SK-N-SH (cell line): ENCODE measurements around the gene APH1A. TPM values are rescaled to one million over a fixed set of nuclear protein-coding genes. Genes with fewer than 3 reads are reported as not detected.
A peak's percentile ranks its signal among the peaks of the same experiment; 100 is the strongest.
"Not testable (repeated sequence)": the region's sequence is repeated elsewhere in the genome, so short reads cannot be mapped to it uniquely, and the experiment has no call there.

Experiments
- CTCF ChIA-PET: fragments of 300-600, 350-600 bp; formaldehyde crosslinking; extraction: SDS; loops from one replicate; lab custom pipeline; 2021; lab: Yijun Ruan, JAX
- POLR2A ChIA-PET: fragments of 350-600 bp; sonication (Branson Sonifier 250); formaldehyde crosslinking; extraction: SDS; loops from one replicate; lab custom pipeline; 2020; ENCODE audit warnings: antibody characterized with exemption, inconsistent platforms; lab: Yijun Ruan, JAX
- DNase-seq: peaks from one replicate; pipeline ENCODE4 v3.0.0; 2012
- H2AFZ ChIP-seq: fragments of 200-600 bp; sonication (generic); 2 replicates; pipeline ENCODE4 v1.8.1; 2016; ENCODE audit warnings: antibody characterized with exemption, mild to moderate bottlenecking, low read depth
- H3F3A ChIP-seq: fragments of 200-600 bp; sonication (generic); replicated peaks from 2 replicates; pipeline ENCODE3; 2016; ENCODE audit warnings: antibody characterized with exemption, mild to moderate bottlenecking; ENCODE audit not compliant: insufficient read depth
- H3K27ac ChIP-seq, 2 experiments: fragments of 200-500 bp in 1 of 2; fragments of 200-600 bp in 1 of 2; sonication (Bioruptor generic) in 1 of 2; sonication (generic), shearing (Covaris generic) in 1 of 2; 2 replicates each; pipeline versions ENCODE4 v1.5.1 to v1.6.1; 2014 to 2016; ENCODE audit warnings: low read depth in 2 of 2, inconsistent platforms in 1 of 2, low read length in 1 of 2, mild to moderate bottlenecking in 1 of 2, mixed read lengths in 1 of 2
- H3K27me3 ChIP-seq: fragments of 200-600 bp; sonication (generic), shearing (Covaris generic); 2 replicates; pipeline ENCODE4 v1.6.1; 2016; ENCODE audit warnings: mixed run types; ENCODE audit not compliant: insufficient read depth
- H3K36me3 ChIP-seq, 2 experiments: fragments of 200-500 bp in 1 of 2; fragments of 200-600 bp in 1 of 2; sonication (Bioruptor generic) in 1 of 2; sonication (generic) in 1 of 2; replicated peaks in 1 of 2; 2 replicates each; pipeline versions ENCODE3 to v1.5.1; 2014 to 2016; ENCODE audit warnings: low read length in 1 of 2, mild to moderate bottlenecking in 1 of 2; ENCODE audit not compliant: insufficient read depth in 2 of 2, control insufficient read depth in 1 of 2
- H3K4me1 ChIP-seq, 2 experiments: fragments of 200-500 bp in 1 of 2; fragments of 200-600 bp in 1 of 2; sonication (Bioruptor generic) in 1 of 2; sonication (generic), shearing (Covaris generic) in 1 of 2; 2 replicates each; pipeline versions ENCODE4 v1.5.1 to v1.6.1; 2014 to 2016; ENCODE audit warnings: low read depth in 1 of 2, low read length in 1 of 2, mixed run types in 1 of 2; ENCODE audit not compliant: insufficient read depth in 2 of 2, control insufficient read depth in 1 of 2
- H3K4me2 ChIP-seq: fragments of 200-600 bp; sonication (generic), shearing (Covaris generic); 2 replicates; pipeline ENCODE4 v1.6.1; 2017; ENCODE audit warnings: mixed run types
- H3K4me3 ChIP-seq, 2 experiments: fragments of 200-500 bp in 1 of 2; fragments of 200-600 bp in 1 of 2; sonication (Bioruptor generic) in 1 of 2; sonication (generic), shearing (Covaris generic) in 1 of 2; 2 replicates each; pipeline versions ENCODE4 v1.5.1 to v1.8.1; 2014 to 2016; ENCODE audit warnings: low read depth in 2 of 2, inconsistent platforms in 1 of 2, low read length in 1 of 2, mild to moderate bottlenecking in 1 of 2, mixed read lengths in 1 of 2, moderate library complexity in 1 of 2
- H3K79me2 ChIP-seq: fragments of 200-600 bp; sonication (generic); 2 replicates; pipeline ENCODE4 v1.8.1; 2017; ENCODE audit warnings: mild to moderate bottlenecking; ENCODE audit not compliant: insufficient read depth
- H3K9ac ChIP-seq: fragments of 200-600 bp; sonication (generic); 2 replicates; pipeline ENCODE4 v1.6.1; 2017; ENCODE audit warnings: mixed run types
- H3K9me2 ChIP-seq: fragments of 200-600 bp; sonication (generic); 2 replicates; pipeline ENCODE4 v1.6.1; 2017; ENCODE audit warnings: mixed run types
- H3K9me3 ChIP-seq: fragments of 200-600 bp; sonication (generic); 2 replicates; pipeline ENCODE4 v1.6.1; 2017; ENCODE audit warnings: mixed run types, mild to moderate bottlenecking, moderate library complexity
- H4K20me1 ChIP-seq: fragments of 200-600 bp; sonication (generic); 2 replicates; pipeline ENCODE4 v1.6.1; 2017; ENCODE audit warnings: mild to moderate bottlenecking, mixed run types; ENCODE audit not compliant: insufficient read depth
- CHD2 ChIP-seq: fragments of 150-350 bp; IDR thresholded peaks from 2 replicates; pipeline ENCODE4 v1.6.1; 2018; ENCODE audit warnings: low read length; ENCODE audit not compliant: partially characterized antibody
- CTCF ChIP-seq: fragments of 200-600 bp; sonication (generic); IDR thresholded peaks from 2 replicates; pipeline ENCODE4 v1.6.1; 2017; ENCODE audit warnings: antibody characterized with exemption, mild to moderate bottlenecking, moderate library complexity
- EZH2phosphoT487 ChIP-seq: fragments of 200-600 bp; sonication (generic); IDR thresholded peaks from 2 replicates; pipeline ENCODE4 v1.6.1; 2017; ENCODE audit warnings: low read depth, mixed run types, mild to moderate bottlenecking, antibody characterized with exemption, moderate library complexity, borderline replicate concordance
- FOXJ3 ChIP-seq: sonication (generic); formaldehyde crosslinking; IDR thresholded peaks from 2 replicates; pipeline ENCODE4 v1.5.1; 2020; ENCODE audit warnings: mild to moderate bottlenecking, missing genetic modification reagents
- IRF3 ChIP-seq: fragments of 150-350 bp; IDR thresholded peaks from 2 replicates; pipeline ENCODE4 v1.6.1; 2016; ENCODE audit warnings: mild to moderate bottlenecking, low read depth, low read length
- JUND ChIP-seq: IDR thresholded peaks from 2 replicates; pipeline ENCODE4 v1.4.0; 2012
- MAX ChIP-seq: IDR thresholded peaks from 2 replicates; pipeline ENCODE4 v1.4.0; 2012; ENCODE audit warnings: low read depth
- MXI1 ChIP-seq: IDR thresholded peaks from 2 replicates; pipeline ENCODE4 v1.6.1; 2012; ENCODE audit warnings: mild to moderate bottlenecking, low read depth, low read length, improper control_type of control experiment
- NFIC ChIP-seq: IDR thresholded peaks from 2 replicates; pipeline ENCODE4 v1.4.0; 2012; ENCODE audit warnings: borderline replicate concordance
- NRF1 ChIP-seq: IDR thresholded peaks from 2 replicates; pipeline ENCODE4 v1.6.1; 2012; ENCODE audit warnings: low read depth, mild to moderate bottlenecking, low read length
- POLR2AphosphoS5 ChIP-seq: IDR thresholded peaks from 2 replicates; pipeline ENCODE4 v1.6.1; 2012; ENCODE audit warnings: low read depth, low read length
- RFX5 ChIP-seq: IDR thresholded peaks from 2 replicates; pipeline ENCODE4 v1.6.1; 2012; ENCODE audit warnings: mild to moderate bottlenecking, improper control_type of control experiment, low read length
- SIN3A ChIP-seq: IDR thresholded peaks from 2 replicates; pipeline ENCODE4 v1.6.1; 2012; ENCODE audit warnings: low read depth, mild to moderate bottlenecking, low read length, moderate library complexity, borderline replicate concordance
- SMC3 ChIP-seq: IDR thresholded peaks from 2 replicates; pipeline ENCODE4 v1.6.1; 2012; ENCODE audit warnings: low read depth, low read length, improper control_type of control experiment
- TEAD4 ChIP-seq: IDR thresholded peaks from 2 replicates; pipeline ENCODE4 v1.4.0; 2012; ENCODE audit warnings: mild to moderate bottlenecking, borderline replicate concordance; ENCODE audit not compliant: insufficient read depth
- USF1 ChIP-seq: IDR thresholded peaks from 2 replicates; pipeline ENCODE4 v1.4.0; 2012; ENCODE audit warnings: low read depth, borderline replicate concordance
- WGBS: methylation state at CpG from one replicate; pipeline ENCODE4 v1.1.6; 2017; ENCODE audit warnings: low lambda C conversion rate; 5-methylcytosine and 5-hydroxymethylcytosine counted together
- polyA plus RNA-seq, 3 experiments: library from polyadenylated mRNA; depleted of rRNA; stranded (reverse); fragments of >200 nt; gene quantifications; 2 replicates each; pipeline ENCODE4 v1.2.3, GENCODE V29; 2012

APH1A gene
- polyA plus RNA-seq, 1 of the 3 experiments (the other 2 are of a cell fraction) = 175 TPM

DNA sequence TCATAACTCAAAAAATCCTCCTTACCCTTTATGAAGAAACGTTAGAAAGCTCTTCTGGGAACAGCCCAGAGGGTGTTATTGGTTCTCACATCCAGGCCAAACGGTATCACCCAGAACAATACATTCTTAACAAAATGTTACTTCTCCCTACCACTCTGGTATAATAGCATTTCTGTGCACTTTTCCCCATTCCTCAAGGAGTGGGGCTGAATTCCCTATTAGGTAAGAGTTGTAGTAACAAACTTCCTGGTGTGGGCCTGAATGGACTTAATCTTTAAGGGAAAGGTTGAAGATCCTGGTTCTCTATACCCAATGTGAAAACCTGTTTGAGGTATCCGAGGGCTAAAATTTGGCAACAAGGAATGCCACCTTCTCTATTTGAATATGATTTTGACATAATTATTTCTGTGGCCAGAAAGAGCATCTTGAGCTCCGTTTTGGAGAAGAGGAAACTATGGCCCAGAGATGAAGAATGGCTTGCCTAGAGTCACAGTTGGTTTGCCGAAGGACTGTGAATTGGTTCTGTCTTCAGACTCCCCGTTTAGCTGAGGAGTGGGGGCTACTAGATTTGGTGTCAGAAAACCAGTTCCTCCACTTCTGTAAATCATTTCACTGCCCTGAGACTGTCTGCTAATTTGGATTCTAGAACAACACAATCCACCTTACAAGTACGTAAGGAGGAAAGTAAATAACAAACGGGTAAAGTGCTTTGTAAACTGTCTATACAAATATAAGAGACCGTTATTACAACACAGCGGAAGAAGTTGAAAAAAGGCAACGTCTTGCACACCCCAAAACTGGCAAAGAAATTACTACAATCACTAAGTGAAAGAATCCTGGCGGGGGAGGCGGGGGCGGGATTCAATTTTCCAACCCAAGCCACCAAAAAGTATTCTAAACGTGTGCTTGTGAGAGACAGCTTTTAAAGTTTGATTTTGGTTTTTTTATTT lies 35.2 kb downstream of the APH1A start:
- Histone ChIP-seq H3K9ac (peak overlapping the region; percentile 88), H3K4me1 (peaks cover 0 to 5% of the 10 kb centered on the region in 2 experiments; a peak in 2 of 4 replicates), H3K36me3 (peaks cover 4 to 23% of the 10 kb centered on the region in 2 experiments), H3K4me3 (peak overlapping the region; percentile 69 to 78), H4K20me1 (no peaks in the 10 kb centered on the region), H3K79me2 (peaks cover 68% of the 10 kb centered on the region), H3F3A (peaks cover 26% of the 10 kb centered on the region), H2AFZ (peak overlapping the region; percentile 33), H3K4me2 (peak overlapping the region; percentile 92), H3K9me2 (no peaks in the 10 kb centered on the region), H3K27me3 (no peaks in the 10 kb centered on the region), H3K9me3 (no peaks in the 10 kb centered on the region), H3K27ac (peak overlapping the region; percentile 81 to 91; a peak in 3 of 4 replicates)
- WGBS = 25% methylated on average over 15 of the region's 15 CpGs
- TF ChIP-seq SIN3A (no peak), POLR2AphosphoS5 (no peak), RFX5 (no peak), USF1 (no peak), MXI1 (no peak), MAX (no peak), IRF3 (no peak), TEAD4 (no peak), JUND (no peak), SMC3 (no peak), EZH2phosphoT487 (no peak), NFIC (no peak), CHD2 (no peak), NRF1 (no peak), CTCF (no peak), FOXJ3 (CRISPR knock-in tag) (no peak)
- ChIA-PET POLR2A (interaction anchor here (0.7 kb wide), 2 partner anchors 18 to 346 kb away, joined by 3 to 4 read pairs; no protein-coding TSS in a partner anchor), CTCF (interaction anchor here (0.9 to 2.4 kb wide), 4 partner anchors 13 to 22 kb away, joined by 3 to 8 read pairs (median 3); no protein-coding TSS in a partner anchor)
- no peak for DNase-seq

GRCh38 chr1:150232921-150233320 lies 35.9 kb downstream of the APH1A start:
- POLR2A ChIA-PET, H3K4me1 ChIP-seq, H4K20me1 ChIP-seq, H3K9me2 ChIP-seq, H3K9me3 ChIP-seq, DNase-seq, H2AFZ ChIP-seq, H3K27me3 ChIP-seq, H3K9ac ChIP-seq, H3K4me2 ChIP-seq, H3K4me3 ChIP-seq: not testable (repeated sequence)
- WGBS = 95% methylated on average over 10 of the region's 10 CpGs
- CTCF ChIA-PET = interaction anchor here (1.0 to 1.3 kb wide), 2 partner anchors 12 to 15 kb away, joined by 3 read pairs; no protein-coding TSS in a partner anchor
- peaks cover 26% of the 10 kb centered on the region for H3F3A ChIP-seq
- H3K36me3 ChIP-seq = peaks cover 7 to 30% of the 10 kb centered on the region in 2 experiments
- peak overlapping the region in 1 of 2 experiments; percentile 81; a peak in 1 of 4 replicates for H3K27ac ChIP-seq
- H3K79me2 ChIP-seq = peaks cover 74% of the 10 kb centered on the region

DNA sequence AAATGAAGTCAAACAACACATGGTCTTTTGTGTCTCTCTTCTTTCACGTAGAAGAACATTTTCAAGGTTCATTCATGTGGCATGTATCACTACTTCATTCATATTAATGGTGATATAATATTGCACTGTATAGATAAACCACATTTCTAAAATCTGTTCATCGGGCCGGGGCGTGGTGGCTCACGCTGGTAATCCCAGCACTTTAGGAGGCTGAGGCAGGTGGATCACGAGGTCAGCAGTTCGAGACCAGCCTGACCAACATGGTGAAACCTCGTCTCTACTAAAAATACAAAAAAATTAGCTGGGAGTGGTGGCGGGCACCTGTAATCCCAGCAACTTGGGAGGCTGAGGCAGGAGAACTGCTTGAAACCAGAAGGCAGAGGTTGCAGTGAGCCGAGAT lies 40.6 kb downstream of the APH1A start:
- POLR2A ChIA-PET, H3K27ac ChIP-seq, H3K9ac ChIP-seq, H3K9me3 ChIP-seq, H3K4me2 ChIP-seq, H3K9me2 ChIP-seq, H3K4me1 ChIP-seq, H4K20me1 ChIP-seq, H3F3A ChIP-seq, H2AFZ ChIP-seq, H3K27me3 ChIP-seq, H3K4me3 ChIP-seq, DNase-seq: not testable (repeated sequence)
- Histone ChIP-seq H3K79me2 (peaks cover 48% of the 10 kb centered on the region), H3K36me3 (peaks cover 27 to 69% of the 10 kb centered on the region in 2 experiments)
- CTCF ChIA-PET = interaction anchor here (1.0 kb wide), 1 partner anchor 41 kb away, joined by 3 read pairs; no protein-coding TSS in a partner anchor
- WGBS = 98% methylated on average over 10 of the region's 10 CpGs
